ENCODE measurements around the gene FKBP4.

DNA sequence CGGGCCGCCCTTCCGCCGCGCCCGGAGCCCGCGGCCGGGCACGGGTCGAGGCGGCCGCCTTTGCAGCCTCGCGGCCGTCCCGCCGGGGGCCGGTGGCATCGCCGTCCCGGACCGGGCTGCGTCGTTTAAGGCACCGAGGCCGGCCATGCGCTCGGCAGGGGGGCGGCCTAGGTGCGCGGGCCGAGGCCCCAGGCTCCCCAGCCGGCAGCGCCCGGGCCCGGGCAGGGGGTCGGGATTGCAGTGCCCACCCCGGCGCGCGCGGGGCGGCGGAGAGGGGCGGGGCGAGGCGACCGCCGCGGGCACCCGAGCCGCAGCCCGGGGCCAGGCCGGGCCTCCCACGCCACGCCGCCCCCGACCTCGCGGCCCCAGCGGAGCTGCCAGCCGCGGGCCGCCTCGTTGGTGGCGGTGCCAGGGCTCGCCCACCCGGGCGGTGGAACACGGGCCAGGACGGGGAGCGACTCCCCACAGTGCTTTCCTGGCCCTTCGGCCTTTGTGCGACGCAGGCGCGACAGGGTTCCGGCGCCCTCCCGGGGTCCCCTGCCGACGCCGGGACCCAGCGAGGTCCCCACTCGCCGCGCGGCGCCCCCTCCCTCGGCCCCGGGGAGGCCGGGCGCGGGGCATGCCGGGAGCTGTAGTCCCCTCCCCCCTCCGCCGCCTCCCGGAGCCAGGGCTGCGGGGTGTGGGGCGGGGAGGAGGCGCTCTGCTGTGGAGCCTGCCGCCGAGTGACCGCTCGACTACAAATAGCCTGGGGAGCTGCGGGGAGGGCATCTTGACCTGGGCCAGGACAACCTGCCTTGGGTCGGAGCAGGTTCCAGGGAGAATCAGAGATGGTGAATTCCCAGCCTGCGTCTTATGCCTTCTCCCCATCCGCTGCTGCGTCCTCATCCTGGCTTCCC, 769 bp downstream of the FKBP4 start:
- TF ChIP-seq, protein P1, sequence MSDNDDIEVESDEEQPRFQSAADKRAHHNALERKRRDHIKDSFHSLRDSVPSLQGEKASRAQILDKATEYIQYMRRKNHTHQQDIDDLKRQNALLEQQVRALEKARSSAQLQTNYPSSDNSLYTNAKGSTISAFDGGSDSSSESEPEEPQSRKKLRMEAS (IDR thresholded peaks at IDR 0.05; ENCODE audit: insufficient read depth, insufficient read length), result no peak
- no peak for TF ChIP-seq POLR2A (IDR thresholded peaks at IDR 0.05; ENCODE audit: low read depth, low read length)
- TF ChIP-seq, protein P2, sequence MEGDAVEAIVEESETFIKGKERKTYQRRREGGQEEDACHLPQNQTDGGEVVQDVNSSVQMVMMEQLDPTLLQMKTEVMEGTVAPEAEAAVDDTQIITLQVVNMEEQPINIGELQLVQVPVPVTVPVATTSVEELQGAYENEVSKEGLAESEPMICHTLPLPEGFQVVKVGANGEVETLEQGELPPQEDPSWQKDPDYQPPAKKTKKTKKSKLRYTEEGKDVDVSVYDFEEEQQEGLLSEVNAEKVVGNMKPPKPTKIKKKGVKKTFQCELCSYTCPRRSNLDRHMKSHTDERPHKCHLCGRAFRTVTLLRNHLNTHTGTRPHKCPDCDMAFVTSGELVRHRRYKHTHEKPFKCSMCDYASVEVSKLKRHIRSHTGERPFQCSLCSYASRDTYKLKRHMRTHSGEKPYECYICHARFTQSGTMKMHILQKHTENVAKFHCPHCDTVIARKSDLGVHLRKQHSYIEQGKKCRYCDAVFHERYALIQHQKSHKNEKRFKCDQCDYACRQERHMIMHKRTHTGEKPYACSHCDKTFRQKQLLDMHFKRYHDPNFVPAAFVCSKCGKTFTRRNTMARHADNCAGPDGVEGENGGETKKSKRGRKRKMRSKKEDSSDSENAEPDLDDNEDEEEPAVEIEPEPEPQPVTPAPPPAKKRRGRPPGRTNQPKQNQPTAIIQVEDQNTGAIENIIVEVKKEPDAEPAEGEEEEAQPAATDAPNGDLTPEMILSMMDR (IDR thresholded peaks at IDR 0.05; ENCODE audit: extremely low read depth in 1 of 2, insufficient read depth in 1 of 2, low read depth in 1 of 2, low read length in 2 of 2), result no peak
- TF ChIP-seq POLR2AphosphoS5 (IDR thresholded peaks at IDR 0.05; ENCODE audit: insufficient read depth, low read depth, low read length), result peak; percentile 47
- no peak for TF ChIP-seq FOS (IDR thresholded peaks at IDR 0.05; ENCODE audit: borderline replicate concordance, insufficient read depth, low read length)
- no peak for TF ChIP-seq EZH2 (IDR thresholded peaks at IDR 0.05; ENCODE audit: borderline replicate concordance, low read depth, low read length, severe bottlenecking)
